Kidney (tissue), 14 donors: ENCODE data around the gene TMEM240. TPM values are rescaled to one million over a fixed set of nuclear protein-coding genes. Genes with fewer than 3 reads are reported as not detected.
A peak's percentile ranks its signal among the peaks of the same experiment; 100 is the strongest.
"Not testable (repeated sequence)": the region's sequence is repeated elsewhere in the genome, so short reads cannot be mapped to it uniquely, and the experiment has no call there.

Source experiments
- DNase-seq, 5 donors: peaks; one replicate each; pipeline ENCODE4 v3.0.0-alpha.2; 2013 to 2020
- FAIRE-seq: peaks from 2 replicates; lab custom pipeline; 2012; peaks lifted over from hg19 to GRCh38; lab: Jason Lieb, UNC
- H3K27ac ChIP-seq, 2 donors: one replicate each; pipeline ENCODE4 v1.7.0; 2013; ENCODE audit warnings: low read depth in 2 of 2, low read length in 2 of 2, inconsistent platforms in 1 of 2
- H3K27me3 ChIP-seq: one replicate; pipeline ENCODE4 v1.7.1; 2013; ENCODE audit warnings: low read length, inconsistent platforms; ENCODE audit not compliant: control insufficient read depth, insufficient read depth
- H3K36me3 ChIP-seq, 3 donors: one replicate each; pipeline versions ENCODE4 v1.7.0 to v1.7.1; 2013; ENCODE audit warnings: low read length in 3 of 3, control low read depth in 1 of 3, inconsistent platforms in 1 of 3; ENCODE audit not compliant: insufficient read depth in 3 of 3, control insufficient read depth in 2 of 3
- H3K4me1 ChIP-seq, 3 donors: one replicate each; pipeline versions ENCODE4 v1.7.0 to v1.7.1; 2013; ENCODE audit warnings: low read length in 3 of 3, inconsistent platforms in 1 of 3, low read depth in 1 of 3; ENCODE audit not compliant: control insufficient read depth in 2 of 3, insufficient read depth in 2 of 3
- H3K4me3 ChIP-seq, 3 donors: one replicate each; pipeline versions ENCODE4 v1.7.0 to v1.8.1; 2013; ENCODE audit warnings: low read length in 3 of 3, control low read depth in 1 of 3, inconsistent platforms in 1 of 3
- H3K9ac ChIP-seq, 3 donors: one replicate each; pipeline versions ENCODE4 v1.7.0 to v1.7.1; 2013; ENCODE audit warnings: low read length in 3 of 3, control low read depth in 1 of 3, inconsistent platforms in 1 of 3
- H3K9me3 ChIP-seq, 3 donors: one replicate each; pipeline versions ENCODE4 v1.7.0 to v1.7.1; 2013; ENCODE audit warnings: low read length in 3 of 3, control low read depth in 1 of 3, inconsistent platforms in 1 of 3; ENCODE audit not compliant: control insufficient read depth in 2 of 3, insufficient read depth in 1 of 3
- CTCF ChIP-seq: IDR thresholded peaks from 3 replicates; pipeline ENCODE4 v1.5.1; 2012; ENCODE audit warnings: mild to moderate bottlenecking, moderate library complexity, borderline replicate concordance; ENCODE audit not compliant: insufficient read depth; ENCODE audit errors: extremely low read depth
- intact Hi-C: fragments of 100-400 bp; cut with DNase I; formaldehyde crosslinking; loops from one replicate; pipeline ENCODE4 v1.11.1; 2022
- polyA plus RNA-seq: library from polyadenylated mRNA; stranded (reverse); fragments of 350-450 nt; fragmentation: Illumina TruSeq; extraction: RNeasy Lipid Tissue Mini Kit (QIAGEN cat#74804); gene quantifications from one replicate; pipeline ENCODE4 v1.2.3, GENCODE V29; 2014; ENCODE audit warnings: low read depth, low replicate concordance; ENCODE audit not compliant: insufficient read depth
- total RNA-seq: library from RNA; stranded (reverse); fragmentation: NEBNext Ultra II Directional; extraction: Animal tissue kit (Norgen Biotek cat#: 25700); gene quantifications from one replicate; pipeline ENCODE4 v1.2.1, GENCODE V29; 2021
- donor health status: control.
- donor health status: control.
- donor health status: control.
- donor health status: control.
- donor health status: control.
- donor health status: DM: yes; HTN: yes; CAD: no.
- donor health status: Normal renal cell carcinoma (clear cell type).

The TMEM240 gene
- total and polyA plus RNA-seq, 2 donors from 2014 or later, result 1.7 to 1.9 TPM

DNA sequence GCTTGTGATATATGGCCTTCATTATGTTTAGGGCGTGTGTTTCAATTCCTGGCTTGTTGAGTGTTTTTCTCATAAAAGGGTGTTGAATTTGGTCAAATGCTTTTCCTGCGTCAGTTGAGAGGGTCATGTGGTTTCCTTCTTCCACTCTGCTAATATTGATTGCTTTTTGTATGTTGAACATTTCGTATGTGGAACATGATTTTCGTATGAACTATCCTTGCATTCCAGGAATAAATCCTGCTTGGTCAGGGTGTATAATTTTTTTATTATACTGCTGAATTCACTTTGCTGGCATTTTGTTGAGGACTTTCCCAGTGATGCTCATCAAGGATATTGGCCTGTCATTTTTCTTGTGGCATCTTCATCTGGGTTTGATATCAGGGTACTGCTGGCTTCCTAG, 33.1 kb downstream of the TMEM240 start:
- no peak for FAIRE-seq

DNA sequence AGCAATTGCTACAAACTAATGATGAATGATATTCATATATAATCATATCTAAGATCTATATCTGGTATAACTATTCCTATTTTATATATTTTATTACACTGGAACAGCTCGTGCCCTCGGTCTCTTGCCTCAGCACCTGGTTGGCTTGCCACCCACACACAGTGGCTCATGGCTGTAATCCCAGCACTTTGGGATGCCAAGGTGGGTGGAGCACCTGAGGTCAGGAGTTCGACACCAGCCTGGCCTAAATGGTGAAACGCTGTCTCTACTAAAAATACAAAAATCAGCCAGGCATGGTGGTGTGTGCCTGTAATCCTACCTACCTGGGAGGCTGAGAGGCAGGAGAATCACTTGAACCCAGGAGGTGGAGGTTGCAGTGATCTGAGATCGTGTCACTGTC, 34.6 kb downstream of the TMEM240 start:
- H3K9me3 ChIP-seq, H3K27ac ChIP-seq, H3K9ac ChIP-seq, H3K4me3 ChIP-seq, H3K4me1 ChIP-seq, DNase-seq, intact Hi-C loops, H3K36me3 ChIP-seq, H3K27me3 ChIP-seq, FAIRE-seq: not testable (repeated sequence)

More for the DNA sequence above, 33.1 kb downstream of the TMEM240 start:
- Histone ChIP-seq H3K4me3 (no peak overlapping the region), H3K27ac (no peak overlapping the region), H3K9ac (no peak overlapping the region), H3K36me3 (no peaks in the 10 kb centered on the region), H3K9me3 (no peaks in the 10 kb centered on the region), H3K4me1 (peaks cover 3 to 10% (median 3%) of the 10 kb centered on the region in 3 donors), H3K27me3 (no peaks in the 10 kb centered on the region)
- intact Hi-C loops, result no loop called here
- no peak for DNase-seq
- TF ChIP-seq CTCF, result no peak

- H3K9ac ChIP-seq, H3K36me3 ChIP-seq, H3K9me3 ChIP-seq, H3K4me1 ChIP-seq, H3K27me3 ChIP-seq, intact Hi-C loops: not testable (repeated sequence)
- peak overlapping the region in 1 of 2 donors; percentile 51 for H3K27ac ChIP-seq
- FAIRE-seq (peak; percentile 25), DNase-seq (peak in 1 of 5 donors; percentile 29)
- peak overlapping the region in 1 of 3 donors; percentile 18 for H3K4me3 ChIP-seq
Measured at GRCh38 chr1:1505366-1505798, 35.0 kb downstream of the TMEM240 start.

- H3K27me3 ChIP-seq, H3K9ac ChIP-seq, H3K9me3 ChIP-seq, FAIRE-seq, H3K4me1 ChIP-seq, H3K36me3 ChIP-seq, intact Hi-C loops: not testable (repeated sequence)
- Histone ChIP-seq H3K4me3 (peak overlapping the region in 1 of 3 donors; percentile 18), H3K27ac (peak overlapping the region in 1 of 2 donors; percentile 51)
- DNase-seq, result peak in 4 of 5 donors; percentile 82 to 92 (median 85)
- peak; percentile 48 for TF ChIP-seq CTCF
Measured at GRCh38 chr1:1504777-1505365, 35.6 kb downstream of the TMEM240 start.

- H3K36me3 ChIP-seq, result peaks cover 0 to 14% (median 0%) of the 10 kb centered on the region in 3 donors
- FAIRE-seq, result not testable (repeated sequence)
Measured at GRCh38 chr1:1495461-1495975, 44.9 kb downstream of the TMEM240 start.

GRCh38 chr1:1494311-1494710, 46.1 kb downstream of the TMEM240 start:
- H3K27me3 ChIP-seq, DNase-seq, H3K9me3 ChIP-seq, FAIRE-seq, H3K9ac ChIP-seq, H3K4me1 ChIP-seq, H3K27ac ChIP-seq, intact Hi-C loops, H3K4me3 ChIP-seq: not testable (repeated sequence)
- H3K36me3 ChIP-seq, result peaks cover 0 to 14% (median 0%) of the 10 kb centered on the region in 3 donors

More at GRCh38 chr1:1495461-1495975, 44.9 kb downstream of the TMEM240 start:
- H3K27ac ChIP-seq, H3K9ac ChIP-seq, intact Hi-C loops, H3K4me3 ChIP-seq, H3K27me3 ChIP-seq, DNase-seq, H3K9me3 ChIP-seq, H3K4me1 ChIP-seq: not testable (repeated sequence)
